Esophagus squamous epithelium (tissue), 5 donors: ENCODE results near the gene PLA2G4F. TPM values are rescaled to one million over a fixed set of nuclear protein-coding genes. Genes with fewer than 3 reads are reported as not detected.

Experiments
- DNase-seq: peaks from one replicate; lab custom pipeline; 2025; lab: John Stamatoyannopoulos, UW
- H3K27ac ChIP-seq, 4 donors: fragments of 200-600 bp; sonication (generic); one replicate each; pipeline ENCODE4 v1.5.1; 2016 to 2019; ENCODE audit warnings: mild to moderate bottlenecking in 1 of 4
- H3K27me3 ChIP-seq, 4 donors: fragments of 200-600 bp; sonication (generic); 1 replicate in 3 of 4; 2 replicates in 1 of 4; pipeline versions ENCODE4 v1.5.1 to v1.6.0; 2017 to 2021; ENCODE audit warnings: antibody characterized with exemption in 1 of 4
- H3K36me3 ChIP-seq, 3 donors: fragments of 200-600 bp; sonication (generic); one replicate each; pipeline ENCODE4 v1.5.1; 2016 to 2019
- H3K4me1 ChIP-seq, 3 donors: fragments of 200-600 bp; sonication (generic); one replicate each; pipeline ENCODE4 v1.5.1; 2017 to 2019
- H3K4me3 ChIP-seq, 4 donors: fragments of 200-600 bp; sonication (generic); 1 replicate in 3 of 4; 2 replicates in 1 of 4; pipeline ENCODE4 v1.5.1; 2016 to 2019; ENCODE audit warnings: mild to moderate bottlenecking in 2 of 4, moderate library complexity in 1 of 4
- H3K9me3 ChIP-seq, 3 donors: fragments of 200-600 bp; sonication (generic); one replicate each; pipeline ENCODE4 v1.5.1; 2016 to 2019
- CTCF ChIP-seq, 6 experiments: fragments of 450-650 bp in 4 of 6; fragments of 200-600 bp in 2 of 6; sonication (generic) in 2 of 6; IDR thresholded peaks; one replicate each; pipeline ENCODE4 v1.5.1; 2016 to 2019; ENCODE audit warnings: antibody characterized with exemption in 6 of 6, mild to moderate bottlenecking in 4 of 6, moderate library complexity in 4 of 6
- POLR2A ChIP-seq, 4 donors: fragments of 450-650 bp; IDR thresholded peaks; one replicate each; pipeline ENCODE4 v1.6.1; 2017; ENCODE audit warnings: antibody characterized with exemption in 4 of 4, mild to moderate bottlenecking in 4 of 4, moderate library complexity in 3 of 4
- WGBS, 2 donors: methylation state at CpG; one replicate each; pipeline ENCODE4 v1.1.5; 2018; 5-methylcytosine and 5-hydroxymethylcytosine counted together
- intact Hi-C: fragments of 100-400 bp; cut with DNase I; formaldehyde crosslinking; loops from one replicate; pipeline ENCODE4 v1.15.0; 2022
- total RNA-seq, 4 donors: library from RNA; depleted of rRNA; stranded (reverse); fragments of >200 nt; gene quantifications; one replicate each; pipeline ENCODE4 v1.1.0, GENCODE V29; 2016
- donor health status: DM: yes; HTN: yes; CAD: no.

Gene PLA2G4F
- total RNA-seq, 4 donors from 2014 or later = 7.4 to 28.2 (median 21.2) TPM

DNA sequence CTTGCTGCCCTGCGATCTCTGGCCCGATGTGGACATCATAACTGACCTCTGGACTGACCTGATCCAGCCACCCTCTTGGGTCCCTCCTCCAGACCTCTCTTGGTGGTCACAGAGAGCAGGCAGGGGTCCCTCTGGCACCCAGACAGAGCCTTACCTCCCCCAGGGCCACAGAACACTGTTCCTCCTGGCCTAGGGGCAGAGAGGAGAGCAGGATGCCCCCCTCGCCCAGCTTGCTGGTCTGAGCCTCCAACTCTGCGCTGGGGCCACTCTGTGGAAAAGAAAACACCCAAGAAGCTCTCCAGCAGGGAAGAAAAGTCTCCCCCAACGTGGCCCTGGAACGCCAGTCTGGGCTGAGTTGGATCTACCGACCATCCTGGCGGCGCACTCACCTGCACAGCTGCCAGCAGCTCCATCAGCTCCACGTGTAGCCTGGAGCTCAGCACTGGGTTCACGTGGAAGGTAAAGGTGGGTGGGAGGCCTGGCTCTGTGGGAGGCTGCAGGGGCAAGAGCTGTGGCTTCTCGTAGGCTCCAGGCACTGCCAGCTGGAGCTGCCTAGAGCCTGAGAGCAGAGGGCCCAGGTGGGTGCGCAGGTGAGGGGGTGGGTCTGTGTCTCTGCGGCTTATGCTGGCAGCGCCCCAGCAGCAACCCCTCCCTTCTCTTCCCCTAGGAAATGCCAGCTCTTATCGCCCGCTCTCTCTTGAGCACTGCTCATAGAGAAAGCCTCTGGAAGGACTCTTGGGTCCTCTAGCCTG is 6.0 kb downstream of the PLA2G4F start:
- Histone ChIP-seq H3K4me3 (no peak overlapping the region), H3K4me1 (peaks cover 12 to 55% (median 29%) of the 10 kb centered on the region in 3 donors), H3K27ac (no peak overlapping the region), H3K27me3 (peaks cover 0 to 5% (median 0%) of the 10 kb centered on the region in 4 donors), H3K9me3 (no peaks in the 10 kb centered on the region), H3K36me3 (no peaks in the 10 kb centered on the region)
- DNase-seq = no peak
- 81 to 83% methylated on average over 2 to 12 of the region's 17 CpGs for WGBS, 2 donors
- TF ChIP-seq POLR2A (IDR thresholded peaks at IDR 0.05) = no peak
- TF ChIP-seq CTCF (IDR thresholded peaks at IDR 0.05) = no peak
- intact Hi-C loops = no loop called here

DNA sequence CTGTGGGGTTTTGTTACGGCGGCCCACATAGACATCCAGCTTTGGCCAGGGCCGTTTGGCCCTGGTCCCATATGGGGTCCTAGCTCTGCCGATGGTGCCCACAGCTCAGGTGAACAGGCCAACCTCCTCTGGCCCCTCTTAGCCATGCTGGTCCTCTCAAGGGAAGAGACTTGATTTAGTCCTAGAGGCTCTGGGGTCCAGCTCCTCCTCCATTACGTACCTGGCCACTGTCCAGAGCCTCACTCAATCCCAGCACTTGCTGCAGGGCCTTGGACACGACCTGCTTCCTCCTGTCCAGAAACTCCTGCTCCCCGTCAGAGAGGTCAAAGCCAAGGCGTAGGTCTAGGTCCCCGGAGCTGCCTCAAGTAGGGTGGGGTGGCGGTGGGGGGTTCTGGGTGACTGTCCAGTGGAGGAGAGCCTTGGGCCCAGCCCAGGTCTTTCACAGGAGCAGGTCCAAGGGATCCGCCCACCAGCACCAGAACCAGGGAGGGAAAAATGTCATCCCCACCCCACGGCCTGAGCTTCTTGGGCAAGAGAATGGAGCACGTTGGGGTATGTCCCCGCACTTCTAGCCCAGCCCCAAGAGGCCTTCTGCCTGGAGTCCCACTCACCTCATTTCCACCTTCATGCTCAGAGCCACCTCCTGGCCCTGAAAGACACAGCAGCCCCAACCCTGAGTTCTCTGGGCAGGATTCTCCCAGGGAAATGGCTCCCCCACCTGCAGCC is 6.8 kb downstream of the PLA2G4F start:
- 84 to 96% methylated on average over 5 to 12 of the region's 14 CpGs for whole genome bisulfite sequencing, 2 donors
- no peaks in the 10 kb centered on the region for H3K9me3 ChIP-seq
- no peak overlapping the region for H3K4me3 ChIP-seq
- no peaks in the 10 kb centered on the region for H3K36me3 ChIP-seq
- peaks cover 12 to 47% (median 24%) of the 10 kb centered on the region in 3 donors for H3K4me1 ChIP-seq
- TF ChIP-seq CTCF (IDR thresholded peaks at IDR 0.05) = no peak
- TF ChIP-seq POLR2A (IDR thresholded peaks at IDR 0.05) = no peak
- intact Hi-C loops = no loop called here
- H3K27me3 ChIP-seq = peaks cover 0 to 8% (median 0%) of the 10 kb centered on the region in 4 donors
- no peak for DNase-seq
- H3K27ac ChIP-seq = no peak overlapping the region

DNA sequence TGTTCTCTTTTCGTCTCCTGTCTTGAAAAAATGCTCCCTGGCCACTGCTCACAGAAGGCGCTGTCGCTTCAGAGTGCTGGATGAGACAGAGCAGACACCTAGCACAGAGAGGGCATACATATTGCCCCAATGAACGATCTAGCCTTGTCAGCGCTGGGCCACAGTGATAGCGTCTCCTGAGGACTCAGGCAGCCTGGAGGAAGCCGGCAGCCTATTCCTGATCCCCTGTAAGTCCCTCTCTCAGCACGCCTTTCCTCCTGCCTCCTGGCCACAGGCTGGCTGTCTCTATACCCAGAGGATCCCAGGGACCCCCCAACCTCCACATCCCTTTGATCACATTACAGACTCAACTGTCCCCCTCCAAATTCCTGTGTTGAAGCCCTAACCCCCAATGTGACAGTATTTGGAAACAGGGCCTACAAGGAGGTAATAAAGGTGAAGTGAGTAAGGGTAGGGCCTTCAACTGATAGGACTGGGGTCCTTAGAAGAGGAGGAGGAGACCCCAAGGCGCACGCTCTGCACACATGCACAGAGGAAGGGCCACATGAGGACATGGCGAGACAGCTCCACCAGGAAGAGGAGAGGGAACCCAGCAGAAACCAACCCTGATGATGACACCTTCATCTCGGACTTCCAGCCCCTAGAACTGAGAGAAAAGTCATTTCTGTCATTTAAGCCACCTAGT is 7.5 kb downstream of the PLA2G4F start:
- WGBS, 2 donors = 83 to 92% methylated on average over 8 to 11 of the region's 12 CpGs

DNA sequence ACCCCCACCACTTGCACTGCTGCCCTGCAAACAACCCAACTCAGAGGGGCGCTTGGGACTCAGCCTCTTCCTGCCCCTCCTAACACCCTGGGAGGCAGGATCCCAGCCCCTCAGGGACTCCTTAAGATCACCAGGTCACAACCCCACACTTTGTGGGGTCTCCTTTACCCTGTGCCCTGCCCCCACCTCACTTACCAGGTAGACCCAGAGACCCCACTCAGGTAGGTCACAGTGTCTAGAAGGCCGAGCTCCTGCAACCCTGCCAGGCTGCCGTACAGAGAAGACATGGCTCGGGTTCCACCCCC is 9.1 kb downstream of the PLA2G4F start:
- no peak for DNase-seq
- intact Hi-C loops = no loop called here
- 96% methylated on average over 4 of the region's 4 CpGs; no CpG with 5 or more reads in 1 of the 2 donors for WGBS, 2 donors

More for the DNA sequence above, 7.5 kb downstream of the PLA2G4F start:
- H3K4me1 ChIP-seq = peaks cover 7 to 40% (median 19%) of the 10 kb centered on the region in 3 donors
- H3K27me3 ChIP-seq = peaks cover 0 to 8% (median 0%) of the 10 kb centered on the region in 4 donors
- H3K27ac ChIP-seq = no peak overlapping the region
- DNase-seq = no peak
- H3K9me3 ChIP-seq = no peaks in the 10 kb centered on the region
- H3K4me3 ChIP-seq = no peak overlapping the region
- no peaks in the 10 kb centered on the region for H3K36me3 ChIP-seq
- TF ChIP-seq POLR2A (IDR thresholded peaks at IDR 0.05) (no peak), CTCF (IDR thresholded peaks at IDR 0.05) (no peak)
- intact Hi-C loops = no loop called here

More for the DNA sequence above, 9.1 kb downstream of the PLA2G4F start:
- Histone ChIP-seq H3K4me1 (peaks cover 0 to 24% (median 9%) of the 10 kb centered on the region in 3 donors), H3K4me3 (no peak overlapping the region), H3K27me3 (peaks cover 0 to 8% (median 0%) of the 10 kb centered on the region in 4 donors), H3K9me3 (no peaks in the 10 kb centered on the region), H3K36me3 (no peaks in the 10 kb centered on the region), H3K27ac (no peak overlapping the region)
- TF ChIP-seq POLR2A (IDR thresholded peaks at IDR 0.05) = no peak
- TF ChIP-seq CTCF (IDR thresholded peaks at IDR 0.05) = no peak
